AG20443 (cell line): ENCODE data around the gene CABLES1.

Experiments used
- DNase-seq: peaks from one replicate; pipeline ENCODE4 v3.0.0; 2012; ENCODE audit warnings: low spot score, mixed read lengths

The CABLES1 gene

GRCh38 chr18:23194155-23194996, 59.1 kb downstream of the CABLES1 start:
- peak; percentile 55 for DNase-seq

DNA sequence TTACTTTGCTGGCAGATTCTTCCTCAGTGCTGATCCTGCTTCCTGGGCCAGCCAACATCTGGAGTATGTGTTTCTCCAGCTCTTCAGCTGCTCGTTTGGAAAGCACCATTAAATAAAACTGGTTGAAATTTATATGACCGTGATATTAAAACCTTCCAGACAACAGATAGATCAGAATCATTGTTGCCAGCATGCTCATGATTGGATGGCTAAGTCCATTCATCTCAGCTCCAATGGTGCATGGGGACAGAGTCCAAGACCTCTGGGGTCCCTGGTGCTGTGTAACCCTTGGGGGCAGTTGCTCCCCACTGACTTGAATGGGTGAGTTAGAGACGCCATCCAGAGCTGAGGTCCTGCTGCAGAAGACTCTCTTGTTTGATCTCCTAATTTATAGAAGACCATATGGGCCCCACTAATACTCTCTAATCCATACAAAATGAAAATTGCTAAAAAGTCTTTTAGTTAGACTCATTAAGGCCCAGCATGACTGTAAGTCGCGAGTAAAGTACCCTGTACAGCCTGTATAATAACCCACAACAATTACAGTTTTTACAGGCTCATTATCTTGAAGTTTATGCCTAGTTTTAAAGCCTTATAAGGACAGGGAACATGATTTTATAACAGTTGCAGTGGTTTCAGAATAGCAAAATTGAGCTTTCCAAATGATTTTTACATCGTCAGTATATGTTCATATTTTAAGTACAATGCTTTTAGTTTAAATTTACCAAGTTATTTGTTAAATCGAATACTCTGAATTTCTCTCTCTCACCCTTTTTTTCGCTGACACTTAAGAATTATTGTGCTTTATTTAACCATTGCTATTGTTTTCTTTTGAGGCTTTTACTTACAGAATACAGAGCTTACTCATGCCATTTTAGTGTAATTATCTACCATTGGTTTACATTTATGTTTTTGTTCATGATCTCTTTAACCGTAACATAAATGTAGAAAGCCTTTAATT, 60.0 kb downstream of the CABLES1 start:
- no peak for DNase-seq

- no peak for DNase-seq
Observed at GRCh38 chr18:23196119-23197007, 61.1 kb downstream of the CABLES1 start.

DNA sequence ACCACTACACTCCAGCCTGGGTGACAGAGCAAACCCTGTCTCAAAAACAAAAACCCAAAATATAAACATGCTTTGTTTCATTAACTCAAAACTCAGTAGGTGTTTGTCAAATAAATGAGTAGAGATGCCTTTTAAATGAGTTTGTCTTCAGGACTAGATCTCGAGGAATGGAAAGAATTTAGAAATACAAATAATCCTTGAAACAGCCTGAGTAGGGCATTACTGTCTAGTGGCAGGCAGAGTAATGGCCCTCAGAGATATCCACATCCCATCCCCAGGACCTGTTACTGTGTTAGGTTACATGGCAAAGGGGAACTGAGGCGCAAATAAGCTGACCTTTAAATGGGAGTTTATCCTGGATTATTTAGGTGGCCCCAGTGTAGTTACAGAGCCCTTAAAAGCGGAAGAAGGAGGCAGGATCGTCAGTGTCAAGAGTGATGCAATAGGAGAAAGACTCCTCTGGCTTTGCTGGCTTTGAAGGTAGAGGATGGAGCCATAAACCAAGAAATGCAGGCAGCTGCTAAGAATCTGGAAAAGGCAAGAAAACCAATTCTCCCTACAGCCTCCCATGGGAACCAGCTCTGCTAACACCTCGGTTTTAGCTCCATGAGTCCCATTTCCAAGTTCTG, 63.0 kb downstream of the CABLES1 start:
- DNase-seq = no peak

DNA sequence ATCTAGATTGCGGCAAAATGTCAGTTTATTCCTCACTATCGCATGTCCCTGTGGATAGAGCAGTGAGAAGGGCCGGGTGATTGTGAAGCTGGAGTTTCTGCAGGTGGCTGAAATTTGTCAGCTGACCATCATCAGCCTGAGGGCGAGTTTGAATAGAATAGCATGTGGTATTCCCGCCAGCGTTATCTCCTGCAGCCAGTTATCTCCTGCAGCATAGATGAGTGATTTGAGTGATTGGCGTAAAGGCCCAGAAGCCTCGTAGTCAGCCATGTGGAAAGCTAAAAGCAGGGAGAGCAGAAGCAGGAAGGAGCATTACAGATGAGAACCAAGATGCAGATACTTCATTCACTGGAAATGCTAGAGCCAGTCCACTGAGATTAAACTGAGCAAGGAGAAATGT, 65.5 kb downstream of the CABLES1 start:
- DNase-seq = no peak

DNA sequence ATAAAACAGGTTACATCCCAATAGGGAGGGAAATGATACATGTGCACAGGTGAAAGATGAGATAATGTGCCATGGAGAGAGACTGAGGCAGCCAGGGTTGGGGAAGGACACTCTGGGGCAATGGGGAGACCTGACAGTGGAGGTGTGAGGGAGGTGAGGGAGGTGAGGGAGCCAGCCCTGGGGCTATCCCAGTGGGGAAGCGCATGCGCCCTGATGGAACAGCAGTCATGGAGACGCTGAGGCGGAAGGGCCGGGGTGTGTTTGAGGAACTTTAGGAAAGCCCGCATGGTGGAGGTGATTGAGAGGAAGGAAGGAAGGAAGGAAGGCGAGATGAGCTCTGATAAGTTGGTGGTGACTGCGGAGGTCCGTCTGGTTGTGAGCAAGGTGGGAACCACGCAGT, 66.5 kb downstream of the CABLES1 start:
- DNase-seq = no peak

DNA sequence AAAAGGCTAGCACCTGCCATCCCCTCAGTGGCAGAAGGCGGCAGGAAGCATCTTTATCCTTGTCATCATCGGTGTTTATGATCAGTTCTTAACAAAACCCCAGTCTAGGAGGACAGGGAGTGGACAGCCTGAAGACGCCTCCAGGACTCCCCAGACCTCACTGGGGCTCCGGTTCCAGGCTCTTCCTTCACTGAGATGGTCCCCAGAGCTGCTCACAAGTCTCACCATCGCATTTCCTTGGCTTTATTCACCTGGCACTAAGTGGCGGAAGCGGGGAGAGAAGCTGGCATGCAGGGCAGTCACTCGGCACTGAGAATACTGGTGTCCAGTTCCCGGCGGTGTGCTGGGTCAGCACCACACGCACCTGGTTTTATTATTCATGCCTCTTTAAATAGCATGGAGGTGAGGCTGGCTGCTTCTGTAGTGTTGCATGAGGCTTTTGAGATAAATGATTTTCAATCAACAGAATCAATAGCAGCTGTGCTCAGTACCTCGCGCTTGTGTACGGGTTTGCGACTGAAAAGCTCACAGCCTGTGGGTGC, 68.7 kb downstream of the CABLES1 start:
- DNase-seq = no peak

GRCh38 chr18:23204589-23205235, 69.4 kb downstream of the CABLES1 start:
- peak; percentile 75 for DNase-seq

DNA sequence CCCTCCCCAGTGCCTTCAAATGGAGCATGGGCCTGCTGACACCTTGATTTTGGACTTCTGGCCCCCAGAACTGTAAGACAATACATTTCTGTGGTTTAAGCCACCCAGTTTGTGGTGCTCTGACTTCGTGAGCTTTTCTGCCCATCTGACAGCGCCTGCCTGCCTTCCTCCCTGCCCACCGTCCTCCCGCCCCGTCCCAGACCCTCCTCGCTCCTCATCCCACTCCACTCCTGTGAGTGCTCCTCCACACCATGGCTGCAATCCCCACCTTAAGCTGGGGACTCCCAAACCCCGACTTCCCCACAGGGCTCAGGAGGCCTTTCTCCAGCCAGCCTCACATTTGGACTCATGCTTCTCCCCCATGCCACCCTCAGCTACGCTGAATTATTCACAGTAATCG, 70.7 kb downstream of the CABLES1 start:
- no peak for DNase-seq

- no peak for DNase-seq
Observed at GRCh38 chr18:23207191-23207955, 72.1 kb downstream of the CABLES1 start.

- no peak for DNase-seq
Observed at GRCh38 chr18:23207994-23208393, 72.7 kb downstream of the CABLES1 start.

DNA sequence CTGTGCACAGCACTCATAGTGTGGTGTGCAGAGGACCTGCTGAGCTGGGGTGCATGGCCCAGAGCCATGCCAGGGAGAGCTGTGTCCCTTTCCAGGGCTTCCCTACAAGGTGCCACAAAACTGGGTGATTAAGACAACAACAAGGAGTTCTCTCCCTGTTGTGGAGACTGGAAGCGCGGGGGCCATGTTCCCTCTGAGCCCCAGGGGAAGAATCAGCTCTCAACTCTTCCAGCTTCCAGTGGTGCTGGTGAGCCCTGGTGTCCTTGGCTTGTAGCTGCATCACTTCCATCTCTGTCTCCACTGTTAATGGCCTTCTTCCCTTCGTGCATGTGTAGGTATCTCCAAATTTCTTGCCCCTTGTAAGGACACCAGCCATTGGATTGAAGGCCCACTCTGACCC, 73.3 kb downstream of the CABLES1 start:
- DNase-seq = no peak

GRCh38 chr18:23209031-23209430, 73.7 kb downstream of the CABLES1 start:
- no peak for DNase-seq

- no peak for DNase-seq
Observed at GRCh38 chr18:23209796-23210195, 74.5 kb downstream of the CABLES1 start.

DNA sequence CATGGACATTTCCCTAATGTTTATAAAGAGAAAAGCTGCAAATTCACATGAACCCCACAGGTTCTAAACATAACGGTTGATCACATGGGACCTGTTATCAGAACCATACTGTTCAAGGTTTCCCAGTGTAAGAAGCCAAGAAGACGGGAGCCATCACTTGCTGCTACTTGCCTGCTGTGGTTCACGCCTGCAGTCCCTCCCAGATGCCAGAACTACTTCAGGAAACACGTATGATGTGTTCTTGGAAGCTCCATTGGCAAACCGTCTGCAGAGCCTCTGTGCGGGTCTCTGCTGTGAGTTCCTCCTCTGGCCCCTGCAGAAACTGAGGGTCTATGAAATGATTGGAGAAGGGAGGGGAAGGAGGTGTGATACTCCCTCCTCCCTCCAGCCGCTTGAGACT, 75.2 kb downstream of the CABLES1 start:
- no peak for DNase-seq

- no peak for DNase-seq
Observed at GRCh38 chr18:23211146-23211545, 75.9 kb downstream of the CABLES1 start.

DNA sequence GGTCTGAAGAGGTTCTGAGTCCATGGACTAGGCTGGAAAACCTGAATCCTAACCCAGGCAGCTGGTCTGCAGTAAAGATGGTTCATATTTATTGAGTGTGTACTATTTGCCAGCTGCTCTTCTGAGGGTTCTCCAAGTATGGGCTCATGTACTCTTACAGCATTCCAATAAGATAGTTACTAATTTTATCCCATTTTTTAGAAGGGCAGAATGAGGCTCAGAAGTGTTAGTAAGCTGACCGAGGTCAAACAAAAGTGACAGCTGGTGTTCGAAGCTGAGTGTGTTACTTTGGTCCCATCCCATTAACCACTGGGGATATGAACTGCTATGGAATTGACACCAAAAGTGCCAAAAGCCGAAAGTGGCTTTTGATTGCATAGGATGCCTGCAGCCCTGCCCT, 76.9 kb downstream of the CABLES1 start:
- no peak for DNase-seq

- DNase-seq = no peak
Observed at GRCh38 chr18:23213200-23213599, 77.9 kb downstream of the CABLES1 start.

- no peak for DNase-seq
Observed at GRCh38 chr18:23217781-23218180, 82.5 kb downstream of the CABLES1 start.

GRCh38 chr18:23220355-23220754, 85.1 kb downstream of the CABLES1 start:
- no peak for DNase-seq
